Stimulated activated CD4-positive, alpha-beta T cell treated with anti-CD3 and anti-CD28 coated beads, TNF-alpha, amount 100 ng/mL, for 4 hours (primary cell): ENCODE measurements around the gene LIPM.

Source experiments
- DNase-seq, 3 experiments: peaks; one replicate each; pipeline ENCODE4 v3.0.0-alpha.2; 2020; ENCODE audit warnings: low read depth in 3 of 3

LIPM gene

GRCh38 chr10:88802523-88803285, at the start of gene LIPM:
TSS of gene LIPM (plus strand) at chr10:88802730. CDS start at chr10:88802897, 167 bp downstream.
- DNase-seq, result no peak

- no peak for DNase-seq
Measured at GRCh38 chr10:88754287-88754686, 48.2 kb upstream of the LIPM start.

- DNase-seq, result no peak
Measured at GRCh38 chr10:88755753-88756152, 46.8 kb upstream of the LIPM start.

- no peak for DNase-seq
Measured at GRCh38 chr10:88756660-88757059, 45.9 kb upstream of the LIPM start.

- no peak for DNase-seq
Measured at GRCh38 chr10:88759366-88760101, 43.0 kb upstream of the LIPM start, which contains the start of gene LIPN. TSS of gene LIPN (plus strand) at chr10:88760020. CDS start at chr10:88761406, 1,386 bp downstream.

- no peak for DNase-seq
Measured at GRCh38 chr10:88762906-88763305, 39.6 kb upstream of the LIPM start.

GRCh38 chr10:88763441-88763840, 39.1 kb upstream of the LIPM start:
- no peak for DNase-seq

- no peak for DNase-seq
Measured at GRCh38 chr10:88764110-88764509, 38.4 kb upstream of the LIPM start.

GRCh38 chr10:88765816-88766215, 36.7 kb upstream of the LIPM start:
- DNase-seq, result no peak

GRCh38 chr10:88769384-88769783, 33.1 kb upstream of the LIPM start:
- DNase-seq, result no peak

- no peak for DNase-seq
Measured at GRCh38 chr10:88781206-88781605, 21.3 kb upstream of the LIPM start.

GRCh38 chr10:88782222-88782621, 20.3 kb upstream of the LIPM start:
- DNase-seq, result no peak

GRCh38 chr10:88783724-88784123, 18.8 kb upstream of the LIPM start:
- DNase-seq, result no peak

- no peak for DNase-seq
Measured at GRCh38 chr10:88786032-88786770, 16.3 kb upstream of the LIPM start.

- no peak for DNase-seq
Measured at GRCh38 chr10:88787463-88787862, 15.1 kb upstream of the LIPM start.

- DNase-seq, result no peak
Measured at GRCh38 chr10:88788924-88789323, 13.6 kb upstream of the LIPM start.

- DNase-seq, result no peak
Measured at GRCh38 chr10:88791924-88792323, 10.6 kb upstream of the LIPM start.

GRCh38 chr10:88792661-88793060, 9.9 kb upstream of the LIPM start:
- no peak for DNase-seq

GRCh38 chr10:88793712-88794299, 8.7 kb upstream of the LIPM start:
- DNase-seq, result no peak

- no peak for DNase-seq
Measured at GRCh38 chr10:88794731-88795130, 7.8 kb upstream of the LIPM start.

GRCh38 chr10:88800152-88801125, 2.1 kb upstream of the LIPM start:
- DNase-seq, result no peak
